ENCODE results near the gene GABRB2.

Gene GABRB2

DNA sequence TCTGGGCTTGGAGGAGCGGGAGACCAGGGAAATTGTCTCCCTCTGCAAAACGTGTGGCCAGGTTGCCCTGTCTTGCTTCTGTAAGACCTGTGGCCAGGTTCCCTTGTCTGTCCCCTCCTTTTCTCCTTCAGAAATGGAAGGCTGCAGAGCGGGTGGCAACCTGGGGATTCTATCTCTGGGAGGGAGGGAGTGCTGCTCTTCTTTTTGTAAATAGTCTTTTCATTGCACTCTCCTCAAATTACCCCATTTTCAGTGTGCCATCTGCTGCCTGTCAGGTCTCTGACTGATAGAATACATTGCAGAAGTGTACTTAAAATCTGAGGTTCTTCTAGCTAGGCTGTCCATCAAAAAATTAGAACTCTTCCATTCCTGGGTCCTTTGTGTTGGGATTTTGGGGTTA lies 126.0 kb downstream of the GABRB2 start:
- no peak overlapping the region for H3K4me3 Mint-ChIP-seq
- H3K4me1 Mint-ChIP-seq: no peaks in the 10 kb centered on the region
- ATAC-seq: no peak
- H3K27me3 Mint-ChIP-seq: no peaks in the 10 kb centered on the region
- no peak for DNase-seq
- H3K36me3 Mint-ChIP-seq (ENCODE audit: low read depth): no peaks in the 10 kb centered on the region
- peaks cover 4% of the 10 kb centered on the region for H3K9me3 Mint-ChIP-seq
- H3K27ac Mint-ChIP-seq: no peak overlapping the region

DNA sequence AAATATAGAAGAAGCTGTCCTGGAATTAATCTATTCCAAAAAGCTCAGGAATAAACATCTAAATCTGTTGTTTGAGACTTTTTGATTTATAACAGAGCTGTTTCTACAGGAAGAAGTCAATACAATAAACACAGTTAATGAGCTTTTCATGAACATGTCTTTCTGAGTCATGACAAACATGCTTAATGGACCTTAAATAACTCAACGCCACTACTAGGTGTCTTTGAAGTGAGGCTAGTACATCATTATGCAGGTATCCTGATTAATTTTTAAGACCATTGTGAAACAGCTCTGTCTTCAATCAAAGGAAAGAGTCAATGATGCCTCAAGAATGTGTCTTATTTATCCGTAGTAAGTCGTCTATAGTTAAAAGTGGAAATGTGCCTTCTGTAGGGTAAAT lies 131.6 kb downstream of the GABRB2 start:
- no peak for DNase-seq
- Mint-ChIP-seq H3K9me3 (no peaks in the 10 kb centered on the region), H3K4me3 (no peak overlapping the region), H3K27ac (no peak overlapping the region), H3K4me1 (no peaks in the 10 kb centered on the region), H3K27me3 (no peaks in the 10 kb centered on the region), H3K36me3 (ENCODE audit: low read depth) (no peaks in the 10 kb centered on the region)
- ATAC-seq: no peak

DNA sequence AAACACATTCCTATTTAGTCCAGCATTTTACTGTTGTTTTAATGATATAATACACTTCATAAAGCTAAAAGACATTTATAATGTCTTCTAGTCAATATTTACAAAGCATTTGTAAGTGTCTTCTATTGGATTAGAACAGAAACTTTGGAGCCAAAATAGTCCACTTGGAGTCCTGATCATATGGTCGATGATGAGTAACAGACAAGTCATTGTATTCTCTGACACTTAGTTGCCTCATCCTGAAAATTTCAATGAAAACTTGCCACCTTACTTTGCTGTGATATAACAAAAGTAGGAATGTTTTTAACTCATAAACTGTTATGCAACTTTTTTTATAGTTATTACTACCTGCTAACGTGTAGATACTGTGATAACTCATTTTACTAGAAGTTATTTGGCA lies 132.5 kb downstream of the GABRB2 start:
- no peaks in the 10 kb centered on the region for H3K4me1 Mint-ChIP-seq
- H3K4me3 Mint-ChIP-seq: no peak overlapping the region
- no peaks in the 10 kb centered on the region for H3K36me3 Mint-ChIP-seq (ENCODE audit: low read depth)
- H3K9me3 Mint-ChIP-seq: no peaks in the 10 kb centered on the region
- H3K27me3 Mint-ChIP-seq: no peaks in the 10 kb centered on the region
- no peak for ATAC-seq
- no peak for DNase-seq
- H3K27ac Mint-ChIP-seq: no peak overlapping the region

DNA sequence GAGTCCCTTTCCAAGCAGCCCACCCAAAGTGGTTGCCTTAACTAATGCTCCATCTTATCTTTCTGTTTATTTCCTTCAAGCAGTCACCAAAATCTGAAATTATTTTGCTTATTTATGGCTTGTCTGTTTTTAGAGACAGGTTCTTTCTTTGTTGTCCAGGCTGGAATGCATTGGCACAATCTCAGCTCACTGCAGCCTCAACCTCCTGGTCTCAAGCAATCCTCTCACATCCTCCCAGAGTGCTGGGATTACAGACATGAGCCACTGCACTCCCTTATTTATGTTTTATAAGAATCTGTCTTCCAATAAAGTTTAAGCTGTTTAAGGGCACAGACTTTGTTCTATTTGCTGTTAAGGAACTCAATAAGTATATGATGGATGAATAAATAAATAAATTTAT lies 133.7 kb downstream of the GABRB2 start:
- no peaks in the 10 kb centered on the region for H3K27me3 Mint-ChIP-seq
- H3K27ac Mint-ChIP-seq: no peak overlapping the region
- H3K4me3 Mint-ChIP-seq: no peak overlapping the region
- ATAC-seq: no peak
- no peaks in the 10 kb centered on the region for H3K9me3 Mint-ChIP-seq
- no peaks in the 10 kb centered on the region for H3K36me3 Mint-ChIP-seq (ENCODE audit: low read depth)
- no peaks in the 10 kb centered on the region for H3K4me1 Mint-ChIP-seq
- DNase-seq: no peak

DNA sequence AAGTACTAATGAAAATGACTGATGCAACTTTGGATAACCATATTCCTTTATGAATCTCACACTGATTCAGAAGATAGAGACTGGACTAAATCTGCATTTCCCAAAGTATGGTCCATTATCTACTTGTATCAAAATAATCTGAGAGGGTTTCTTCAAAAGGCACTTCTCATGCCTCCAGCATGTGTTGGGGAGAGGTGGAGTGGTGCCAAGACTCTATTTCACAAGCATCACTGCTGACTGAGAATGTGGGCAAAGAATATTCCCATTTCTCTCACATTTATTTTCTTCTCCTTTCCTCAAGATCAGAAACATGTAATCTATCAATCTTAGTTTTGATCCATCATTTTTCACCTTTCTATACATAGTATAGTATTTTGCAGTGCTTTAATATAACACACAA lies 135.4 kb downstream of the GABRB2 start:
- DNase-seq (no peak), ATAC-seq (no peak)
- Mint-ChIP-seq H3K4me1 (no peaks in the 10 kb centered on the region), H3K9me3 (no peaks in the 10 kb centered on the region), H3K27ac (no peak overlapping the region), H3K36me3 (ENCODE audit: low read depth) (no peaks in the 10 kb centered on the region), H3K4me3 (no peak overlapping the region), H3K27me3 (no peaks in the 10 kb centered on the region)

DNA sequence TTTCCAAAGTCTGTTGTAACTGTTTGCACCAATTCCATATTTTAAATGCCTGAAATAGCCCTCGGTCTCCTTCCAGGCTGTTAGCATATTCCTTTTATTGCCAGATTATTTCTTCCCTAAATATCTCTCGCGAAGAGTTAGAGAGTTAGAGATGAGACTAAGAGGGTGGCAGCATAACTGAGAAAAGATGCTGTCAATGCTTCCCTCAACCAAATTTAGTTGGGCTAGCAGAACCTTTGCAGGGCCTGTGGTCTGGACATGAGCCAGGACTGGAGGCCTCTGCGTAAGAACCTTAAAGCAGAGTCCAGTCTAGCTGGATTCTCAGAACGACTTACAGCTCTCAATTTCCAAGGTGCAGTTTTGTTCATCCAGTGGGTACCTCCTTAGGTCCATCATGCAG lies 135.9 kb downstream of the GABRB2 start:
- no peak overlapping the region for H3K4me3 Mint-ChIP-seq
- H3K27ac Mint-ChIP-seq: no peak overlapping the region
- H3K4me1 Mint-ChIP-seq: no peaks in the 10 kb centered on the region
- no peaks in the 10 kb centered on the region for H3K36me3 Mint-ChIP-seq (ENCODE audit: low read depth)
- H3K9me3 Mint-ChIP-seq: no peaks in the 10 kb centered on the region
- H3K27me3 Mint-ChIP-seq: no peaks in the 10 kb centered on the region
- ATAC-seq: no peak
- no peak for DNase-seq

DNA sequence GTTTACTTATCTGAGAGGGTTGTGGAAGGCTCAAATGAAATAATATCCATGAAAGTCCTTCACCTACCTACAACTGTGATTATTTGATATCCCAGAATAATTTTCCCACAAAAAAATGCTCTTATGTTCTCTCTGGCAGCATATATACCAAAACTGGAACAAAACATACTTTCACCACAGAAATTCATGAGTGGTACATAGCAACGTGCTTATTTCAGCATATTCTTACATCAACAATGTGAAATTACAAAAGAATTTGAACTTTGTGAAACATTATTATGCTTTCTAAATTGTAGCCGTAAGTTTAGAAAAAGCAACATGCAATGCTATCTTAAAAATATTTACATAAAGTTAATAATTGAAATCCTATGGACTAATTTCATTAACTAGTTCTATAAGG lies 137.1 kb downstream of the GABRB2 start:
- Mint-ChIP-seq H3K36me3 (ENCODE audit: low read depth) (no peaks in the 10 kb centered on the region), H3K27ac (no peak overlapping the region), H3K27me3 (no peaks in the 10 kb centered on the region), H3K9me3 (no peaks in the 10 kb centered on the region), H3K4me3 (no peak overlapping the region), H3K4me1 (no peaks in the 10 kb centered on the region)
- DNase-seq (no peak), ATAC-seq (no peak)

DNA sequence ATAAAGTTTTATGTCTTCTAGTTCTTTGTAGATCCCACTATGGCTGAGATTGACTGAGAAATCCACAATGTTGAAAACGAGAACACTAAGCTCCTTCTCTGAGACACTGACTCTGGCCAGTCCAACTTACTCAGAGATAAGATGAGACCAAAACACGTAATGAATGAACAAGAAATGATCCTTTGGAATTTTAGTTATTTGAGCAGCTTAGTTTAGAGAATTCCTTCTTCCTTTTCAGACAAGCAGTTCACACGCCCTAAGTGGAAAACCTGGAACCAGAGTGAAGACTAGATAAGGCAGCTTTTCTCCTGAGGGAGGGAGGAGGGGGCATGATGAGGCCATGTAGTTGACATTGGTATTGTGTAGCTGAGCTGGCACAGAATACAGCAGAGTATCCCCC lies 139.6 kb downstream of the GABRB2 start:
- ATAC-seq: no peak
- Mint-ChIP-seq H3K4me3 (no peak overlapping the region), H3K4me1 (no peaks in the 10 kb centered on the region)

DNA sequence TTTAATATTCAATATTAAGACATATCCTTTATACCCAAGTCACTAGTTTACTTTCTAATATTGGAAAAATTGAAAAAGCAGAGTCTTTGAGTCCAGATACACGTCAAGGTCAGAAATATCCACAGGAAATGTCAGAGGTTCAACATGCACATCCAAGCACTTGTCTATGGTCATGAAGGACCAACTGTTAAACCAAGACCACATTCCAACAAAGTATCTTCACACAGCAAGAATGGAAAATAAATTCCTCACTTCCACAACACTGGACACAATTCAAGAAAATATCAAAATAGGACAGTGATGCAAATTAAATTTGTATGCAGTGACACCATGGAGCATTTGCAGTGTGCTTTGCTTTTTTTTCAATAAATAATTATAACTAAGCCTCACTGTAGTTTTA lies 142.5 kb downstream of the GABRB2 start:
- Mint-ChIP-seq H3K4me3 (no peak overlapping the region), H3K9me3 (no peaks in the 10 kb centered on the region), H3K36me3 (ENCODE audit: low read depth) (no peaks in the 10 kb centered on the region), H3K4me1 (no peaks in the 10 kb centered on the region), H3K27me3 (no peaks in the 10 kb centered on the region), H3K27ac (no peak overlapping the region)
- DNase-seq (no peak), ATAC-seq (no peak)

More for the DNA sequence above, 139.6 kb downstream of the GABRB2 start:
- Mint-ChIP-seq H3K27me3 (no peaks in the 10 kb centered on the region), H3K27ac (no peak overlapping the region), H3K9me3 (no peaks in the 10 kb centered on the region), H3K36me3 (ENCODE audit: low read depth) (no peaks in the 10 kb centered on the region)
- no peak for DNase-seq

DNA sequence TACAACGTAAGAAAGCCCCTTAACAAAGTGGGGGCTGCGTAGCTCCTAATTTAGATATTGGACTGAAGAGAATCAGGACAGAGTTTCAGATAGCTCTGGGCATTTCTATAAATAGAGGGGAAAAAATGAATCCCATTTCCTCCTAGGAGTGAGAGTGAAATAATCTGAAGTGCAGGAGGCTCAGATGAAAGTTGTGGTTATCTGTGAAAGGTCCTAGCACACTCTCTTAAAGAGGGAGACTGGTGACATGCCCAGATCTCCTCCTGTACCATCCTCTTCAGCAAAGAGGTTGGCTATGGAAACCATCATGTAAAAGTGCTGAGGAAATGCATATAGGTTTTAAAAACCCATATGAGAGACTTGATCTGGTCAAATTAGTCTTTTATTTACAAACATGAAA lies 143.4 kb downstream of the GABRB2 start:
- no peaks in the 10 kb centered on the region for H3K36me3 Mint-ChIP-seq (ENCODE audit: low read depth)
- DNase-seq (no peak), ATAC-seq (no peak)
- H3K4me1 Mint-ChIP-seq: no peaks in the 10 kb centered on the region
- H3K4me3 Mint-ChIP-seq: no peak overlapping the region
- no peak overlapping the region for H3K27ac Mint-ChIP-seq
- no peaks in the 10 kb centered on the region for H3K27me3 Mint-ChIP-seq
- no peaks in the 10 kb centered on the region for H3K9me3 Mint-ChIP-seq

DNA sequence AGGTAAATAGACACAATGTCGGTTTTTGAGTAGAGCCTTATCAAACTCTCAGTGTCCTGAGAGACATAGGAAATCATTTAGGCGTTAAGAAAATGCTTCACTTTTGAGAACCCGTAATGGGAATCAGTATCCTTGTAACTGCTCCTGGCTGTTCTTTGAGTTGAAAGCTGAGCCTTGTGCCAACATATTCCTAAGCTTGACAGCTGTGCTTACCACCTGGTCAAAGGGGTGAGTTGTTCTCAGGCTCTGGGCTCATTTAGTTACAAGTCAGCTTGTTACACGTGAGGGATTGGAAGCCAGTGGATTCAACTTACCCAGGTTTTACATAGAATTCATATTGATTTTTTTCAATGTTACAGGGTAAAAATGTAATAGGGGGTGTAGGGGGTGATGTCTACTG lies 145.9 kb downstream of the GABRB2 start:
- Mint-ChIP-seq H3K27ac (no peak overlapping the region), H3K36me3 (ENCODE audit: low read depth) (no peaks in the 10 kb centered on the region), H3K27me3 (no peaks in the 10 kb centered on the region), H3K4me3 (no peak overlapping the region), H3K4me1 (no peaks in the 10 kb centered on the region), H3K9me3 (no peaks in the 10 kb centered on the region)
- ATAC-seq: no peak
- no peak for DNase-seq

DNA sequence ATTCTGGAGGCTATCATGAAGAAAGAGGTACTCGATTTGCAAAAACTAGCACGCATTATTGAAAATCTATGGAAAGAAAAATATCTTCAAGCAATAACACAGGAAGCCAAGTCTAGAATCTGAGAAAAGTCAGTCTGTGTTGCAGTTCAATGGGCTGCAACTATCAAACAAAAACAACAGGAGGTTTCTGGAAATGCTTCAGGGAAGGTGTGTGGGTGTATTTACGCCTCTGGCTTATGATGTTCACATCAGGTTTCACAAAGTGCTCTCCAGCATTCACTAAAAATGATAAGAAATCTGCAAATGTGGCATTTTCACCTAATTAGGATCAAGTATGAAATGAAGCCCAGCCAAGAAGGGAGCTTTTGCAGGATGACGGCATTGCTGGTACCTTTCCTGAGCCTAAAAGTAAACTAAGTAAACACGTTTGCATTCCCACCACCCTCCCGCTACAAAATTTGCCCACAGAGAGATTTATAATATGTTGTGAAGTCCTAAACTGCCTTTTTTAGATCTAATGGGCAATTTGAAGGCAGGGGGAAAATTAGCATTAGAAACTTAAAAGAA lies 146.4 kb downstream of the GABRB2 start:
- Mint-ChIP-seq H3K27me3 (no peaks in the 10 kb centered on the region), H3K4me1 (no peaks in the 10 kb centered on the region), H3K4me3 (no peak overlapping the region), H3K9me3 (no peaks in the 10 kb centered on the region), H3K27ac (no peak overlapping the region), H3K36me3 (ENCODE audit: low read depth) (no peaks in the 10 kb centered on the region)
- DNase-seq (no peak), ATAC-seq (no peak)

DNA sequence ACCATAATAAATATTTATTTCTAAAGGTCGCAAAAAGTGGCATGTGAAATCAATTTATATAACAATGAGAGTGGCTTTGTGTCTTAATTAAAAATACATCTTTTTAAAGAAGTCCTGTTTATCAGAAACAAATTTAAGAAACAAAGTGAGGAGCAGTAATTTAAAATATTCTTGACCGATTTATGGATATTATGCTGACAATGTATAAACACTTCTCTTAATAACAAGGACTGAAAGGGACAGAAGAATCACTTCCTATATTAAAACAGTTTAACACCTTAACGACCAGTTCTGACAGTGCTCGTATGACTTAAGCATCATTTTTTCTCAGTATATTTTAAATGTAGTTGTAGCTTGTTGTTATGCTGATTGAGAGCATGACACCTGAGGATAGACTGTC lies 149.1 kb downstream of the GABRB2 start:
- no peaks in the 10 kb centered on the region for H3K27me3 Mint-ChIP-seq
- peaks cover 3% of the 10 kb centered on the region for H3K9me3 Mint-ChIP-seq
- no peaks in the 10 kb centered on the region for H3K4me1 Mint-ChIP-seq
- H3K36me3 Mint-ChIP-seq (ENCODE audit: low read depth): no peaks in the 10 kb centered on the region
- no peak overlapping the region for H3K27ac Mint-ChIP-seq
- H3K4me3 Mint-ChIP-seq: no peak overlapping the region
- ATAC-seq (no peak), DNase-seq (no peak)

DNA sequence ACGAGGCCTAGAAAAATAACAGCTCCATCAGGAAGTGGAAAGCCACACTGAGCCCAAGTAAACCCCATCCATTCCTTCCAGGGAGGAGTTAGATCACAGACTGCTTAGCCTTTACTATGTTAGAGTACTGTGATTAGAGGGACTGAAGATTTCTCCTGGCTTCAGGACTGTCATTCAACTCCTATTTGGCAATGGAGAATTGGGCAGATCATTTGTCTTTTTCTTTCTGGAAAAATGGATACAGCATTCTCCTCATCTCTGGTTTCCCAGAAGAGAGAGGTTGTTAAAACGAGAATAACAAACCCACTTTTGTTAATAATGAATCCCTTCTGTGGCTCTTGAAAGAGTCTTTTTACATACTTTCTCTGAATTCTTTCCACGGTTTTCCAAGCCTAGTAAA lies 150.4 kb downstream of the GABRB2 start:
- Mint-ChIP-seq H3K9me3 (peaks cover 3% of the 10 kb centered on the region), H3K4me1 (no peaks in the 10 kb centered on the region), H3K27me3 (no peaks in the 10 kb centered on the region), H3K27ac (no peak overlapping the region), H3K36me3 (ENCODE audit: low read depth) (no peaks in the 10 kb centered on the region), H3K4me3 (no peak overlapping the region)
- ATAC-seq: no peak
- DNase-seq: no peak

DNA sequence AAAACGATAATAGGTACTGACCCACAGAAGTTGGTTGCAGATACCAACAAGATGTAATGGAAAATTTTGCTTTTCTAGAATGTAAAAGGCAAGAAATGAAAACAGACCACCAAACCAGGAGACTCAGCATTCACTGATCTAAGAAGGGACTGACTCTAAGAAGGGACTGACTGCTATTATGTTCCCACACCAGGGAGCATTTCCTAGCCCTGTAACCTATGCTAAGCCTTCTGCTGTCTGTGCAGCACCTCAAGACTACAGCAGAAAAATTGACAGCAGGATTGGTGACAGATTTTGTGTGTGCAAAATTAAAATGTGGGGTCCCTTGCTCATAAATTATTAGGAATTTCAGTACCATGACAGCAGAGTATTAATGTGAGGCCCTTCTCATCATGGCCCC lies 154.8 kb downstream of the GABRB2 start:
- Mint-ChIP-seq H3K9me3 (peaks cover 3% of the 10 kb centered on the region), H3K27me3 (no peaks in the 10 kb centered on the region), H3K36me3 (ENCODE audit: low read depth) (no peaks in the 10 kb centered on the region), H3K4me3 (no peak overlapping the region), H3K4me1 (no peaks in the 10 kb centered on the region), H3K27ac (no peak overlapping the region)
- DNase-seq (no peak), ATAC-seq (no peak)

DNA sequence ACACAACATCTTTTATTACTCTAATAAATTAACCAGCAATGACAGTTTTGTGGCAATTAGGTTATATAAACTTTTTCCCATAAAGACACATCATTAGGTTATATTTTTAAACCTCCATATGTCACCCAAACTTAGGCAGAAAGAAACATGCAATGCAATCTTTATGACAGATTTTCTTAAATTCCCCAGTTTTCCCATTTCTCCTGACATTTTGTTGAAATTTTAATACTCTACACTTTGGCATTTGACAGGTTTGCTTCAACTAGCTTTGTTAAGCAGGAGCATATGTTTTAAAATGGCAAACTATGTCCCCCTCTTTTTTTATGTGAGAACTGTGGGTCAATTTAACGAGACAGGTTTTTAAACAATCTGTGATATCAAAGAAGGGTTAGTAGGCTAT lies 155.5 kb downstream of the GABRB2 start:
- Mint-ChIP-seq H3K4me3 (no peak overlapping the region), H3K9me3 (peaks cover 3% of the 10 kb centered on the region), H3K27ac (no peak overlapping the region), H3K36me3 (ENCODE audit: low read depth) (no peaks in the 10 kb centered on the region), H3K27me3 (no peaks in the 10 kb centered on the region), H3K4me1 (no peaks in the 10 kb centered on the region)
- ATAC-seq (no peak), DNase-seq (no peak)

Measured in activated naive CD8-positive, alpha-beta T cell treated with anti-CD3 and anti-CD28 coated beads, Interleukin-2, amount 50 U/mL, for 24 hours (primary cell).